Measurements from ENCODE around the gene DLGAP1. TPM values are rescaled to one million over a fixed set of nuclear protein-coding genes. Genes with fewer than 3 reads are reported as not detected.

Gene DLGAP1
- total and polyA plus RNA-seq, 2 experiments from 2014 or later, result 17.0 to 48.5 TPM

- no peak for TF ChIP-seq ZNF462 (CRISPR knock-in tag; IDR thresholded peaks at IDR 0.05)
- TF ChIP-seq ETS1 (IDR thresholded peaks at IDR 0.05), result no peak
- no peak for TF ChIP-seq STAT1 (IDR thresholded peaks at IDR 0.05; ENCODE audit: unreplicated experiment)
Observed at GRCh38 chr18:4417714-4418113, 37.4 kb downstream of the DLGAP1 start (continued).

- Histone ChIP-seq H3K27me3 (ENCODE audit: insufficient read depth) (no peaks in the 10 kb centered on the region), H3K9me2 (ENCODE audit: insufficient read depth) (no peaks in the 10 kb centered on the region), H3K4me2 (no peak overlapping the region), H3K79me2 (replicated peaks; ENCODE audit: insufficient read depth) (peaks cover 43% of the 10 kb centered on the region), H3K36me3 (ENCODE audit: insufficient read depth) (no peaks in the 10 kb centered on the region), H3K27ac (ENCODE audit: low read depth) (no peak overlapping the region), H3K4me1 (ENCODE audit: insufficient read depth) (no peaks in the 10 kb centered on the region), H3K4me3 (no peak overlapping the region), H4K20me1 (replicated peaks; ENCODE audit: insufficient read depth) (no peaks in the 10 kb centered on the region; the same call in 1 of the 2 replicates), H2AFZ (no peak overlapping the region), H3F3A (replicated peaks; ENCODE audit: low read depth) (no peaks in the 10 kb centered on the region)
- ATAC-seq (no peak), DNase-seq (ENCODE audit: low spot score) (no peak)
- Mint-ChIP-seq H3K9me3 (peaks cover 17% of the 10 kb centered on the region), H3K27me3 (ENCODE audit: insufficient read depth, low read depth, poor library complexity) (no peaks in the 10 kb centered on the region), H3K27ac (no peak overlapping the region), H3K4me3 (no peak overlapping the region), H3K4me1 (no peaks in the 10 kb centered on the region), H3K36me3 (ENCODE audit: low read depth) (peaks cover 31% of the 10 kb centered on the region)
- TF ChIP-seq EZH2phosphoT487 (IDR thresholded peaks at IDR 0.05; ENCODE audit: unreplicated experiment), result no peak
- TF ChIP-seq ETS1 (IDR thresholded peaks at IDR 0.05), result no peak
- no peak for TF ChIP-seq NANOG (IDR thresholded peaks at IDR 0.05; ENCODE audit: borderline replicate concordance)
- no peak for TF ChIP-seq REST (IDR thresholded peaks at IDR 0.05; ENCODE audit: unreplicated experiment)
- no peak for TF ChIP-seq CTCF (conservative IDR thresholded peaks at IDR 0.05; ENCODE audit: low read depth in 2 of 2)
- no peak for TF ChIP-seq STAT1 (IDR thresholded peaks at IDR 0.05; ENCODE audit: unreplicated experiment)
Observed at GRCh38 chr18:4416976-4417375, 38.1 kb downstream of the DLGAP1 start.

Measured in GM23338 (cell line).